MM.1S (cell line): ENCODE data around the gene MRPL16.

Experiments used
- CTCF ChIP-seq: fragments of 300-600 bp; sonication (generic); IDR thresholded peaks from 2 replicates; pipeline ENCODE4 v1.5.1; 2016; ENCODE audit warnings: antibody characterized with exemption, low read length, mixed read lengths
- EZH2phosphoT487 ChIP-seq: fragments of 300-600 bp; sonication (generic); IDR thresholded peaks from 2 replicates; pipeline ENCODE4 v1.6.1; 2018; ENCODE audit warnings: antibody characterized with exemption, low read length

- no peak for TF ChIP-seq CTCF
- no peak for TF ChIP-seq EZH2phosphoT487
Measured at GRCh38 chr11:59756558-59756840, 54.1 kb downstream of the MRPL16 start.
